NCI-H187 (cell line): ENCODE data around the gene IGSF21.

ENCODE experiments used
- DNase-seq, 2 experiments: peaks; one replicate each; lab custom pipeline; 2025; lab: John Stamatoyannopoulos, UW

IGSF21 gene

DNA sequence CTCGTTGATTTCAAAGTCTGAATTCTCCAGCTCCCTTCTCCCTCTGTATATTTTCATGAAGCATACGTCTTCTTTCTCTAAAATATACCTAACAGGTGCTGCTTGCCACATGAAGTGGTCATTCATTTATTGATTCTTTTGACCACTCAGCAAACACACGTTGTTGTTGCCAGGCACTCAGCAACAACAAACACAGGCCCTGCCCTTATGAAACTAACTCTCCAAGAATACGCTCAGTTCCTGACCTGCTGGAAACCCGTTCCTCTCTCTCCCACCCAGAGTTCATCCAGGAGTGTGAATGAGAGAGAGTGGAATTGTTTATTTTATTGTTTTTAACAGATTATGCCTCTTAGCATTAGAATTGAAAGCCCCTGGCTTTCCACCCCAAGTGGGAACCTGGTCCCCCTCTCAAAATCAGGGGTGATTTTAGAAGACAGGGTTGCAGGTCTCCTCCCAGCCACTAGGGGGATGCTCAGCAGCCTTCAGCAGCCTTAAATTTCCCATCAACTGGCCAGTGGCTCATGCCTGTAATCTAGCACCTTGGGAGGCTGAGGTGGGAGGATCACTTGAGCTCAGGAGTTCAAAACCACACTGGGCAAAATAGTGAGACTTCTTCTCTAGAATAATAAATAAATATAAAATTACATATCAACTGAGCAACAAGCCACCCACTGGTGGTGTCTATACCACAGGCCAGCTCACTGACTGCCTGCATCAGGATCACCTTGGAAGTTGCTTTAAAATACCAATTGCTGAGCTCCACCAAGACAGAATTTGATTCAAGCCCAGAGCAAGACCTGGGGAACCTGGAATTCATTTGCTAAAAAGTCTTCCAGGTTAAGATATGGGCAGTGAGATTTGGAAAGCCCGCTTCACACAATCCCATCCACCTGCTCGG is 192.1 kb downstream of the IGSF21 start:
- DNase-seq, result peak in 1 of 2 experiments; percentile 26

DNA sequence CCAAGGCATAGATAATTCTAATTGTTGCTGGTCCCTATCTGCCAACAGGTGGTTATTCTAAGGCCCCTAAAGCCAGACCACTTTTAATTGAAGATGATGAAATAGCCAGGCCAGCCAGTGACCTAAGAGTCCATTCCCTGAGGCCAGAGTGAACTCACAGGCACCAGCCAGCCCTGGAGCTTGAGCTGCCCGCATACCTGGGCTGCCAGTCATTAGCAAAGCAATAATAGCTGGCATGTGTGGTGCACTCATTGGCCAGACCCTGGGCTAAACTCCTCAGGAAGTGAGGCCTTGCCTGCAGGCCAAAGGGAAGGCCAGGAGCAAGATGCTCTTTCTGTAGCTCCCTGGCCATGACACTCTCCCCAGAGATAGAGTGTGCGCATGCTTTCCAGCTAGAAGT is 192.8 kb downstream of the IGSF21 start:
- no peak for DNase-seq

DNA sequence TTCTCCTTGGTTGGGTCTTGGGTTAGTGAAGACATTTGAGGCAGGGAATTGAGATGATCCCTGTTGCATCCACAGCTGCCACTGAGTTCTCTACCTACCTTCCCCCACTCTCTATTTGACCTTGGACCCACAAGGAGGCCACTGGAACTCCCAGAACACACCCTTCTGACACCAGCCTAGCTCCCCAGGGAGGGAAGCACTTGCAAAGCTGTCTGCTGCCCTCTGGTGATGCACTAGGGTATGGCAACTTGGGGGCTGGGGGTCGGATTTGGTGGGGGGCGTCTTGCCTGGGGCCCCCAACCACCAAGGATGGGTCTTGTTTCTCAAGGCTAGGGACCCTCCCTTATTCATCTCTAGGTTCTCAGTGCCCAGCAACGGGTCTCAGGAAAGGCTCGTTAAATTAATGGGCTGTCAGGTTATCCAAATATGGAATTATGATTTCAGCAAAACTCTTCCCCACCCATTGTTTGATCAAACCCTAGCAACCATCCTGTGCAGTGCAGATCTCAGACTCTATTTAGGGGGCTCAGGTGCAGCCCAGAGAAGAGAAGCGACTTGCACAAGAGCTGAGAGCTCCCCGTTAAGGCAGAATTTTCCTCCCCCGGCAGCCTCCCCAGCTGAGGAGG is 195.3 kb downstream of the IGSF21 start:
- DNase-seq, result no peak

DNA sequence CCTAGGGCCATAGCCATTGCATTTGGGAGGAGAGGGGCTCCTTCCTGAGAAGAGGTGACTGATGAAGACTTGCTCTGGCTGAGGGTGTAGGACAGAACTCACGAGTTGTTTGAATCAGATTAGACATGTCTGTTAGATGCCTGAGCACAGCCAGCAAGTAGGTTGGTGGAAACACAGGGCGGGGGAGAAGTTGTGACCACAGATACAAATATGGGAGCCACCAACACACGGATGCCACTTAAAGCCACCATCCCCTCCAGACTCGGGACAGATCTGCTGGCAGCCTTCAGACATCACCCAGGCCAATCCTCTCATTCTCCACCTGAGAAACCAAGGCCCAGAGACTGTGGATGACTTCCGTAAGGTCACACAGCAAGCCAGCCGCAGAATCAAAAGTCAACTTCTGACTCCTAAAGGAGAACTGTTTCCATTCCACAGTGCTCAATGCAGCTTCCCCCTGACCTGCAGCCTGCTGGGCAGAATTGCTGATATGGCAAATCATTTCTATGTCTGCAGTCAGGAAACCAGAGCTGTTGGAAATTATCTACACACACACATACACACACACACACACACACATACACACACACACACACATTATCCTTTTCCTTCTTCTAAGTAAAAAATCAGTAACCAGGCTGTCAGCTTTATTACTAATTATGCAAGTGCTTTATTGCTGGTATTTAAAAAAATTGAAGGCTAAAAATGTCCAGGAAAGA is 196.7 kb downstream of the IGSF21 start:
- DNase-seq, result no peak

DNA sequence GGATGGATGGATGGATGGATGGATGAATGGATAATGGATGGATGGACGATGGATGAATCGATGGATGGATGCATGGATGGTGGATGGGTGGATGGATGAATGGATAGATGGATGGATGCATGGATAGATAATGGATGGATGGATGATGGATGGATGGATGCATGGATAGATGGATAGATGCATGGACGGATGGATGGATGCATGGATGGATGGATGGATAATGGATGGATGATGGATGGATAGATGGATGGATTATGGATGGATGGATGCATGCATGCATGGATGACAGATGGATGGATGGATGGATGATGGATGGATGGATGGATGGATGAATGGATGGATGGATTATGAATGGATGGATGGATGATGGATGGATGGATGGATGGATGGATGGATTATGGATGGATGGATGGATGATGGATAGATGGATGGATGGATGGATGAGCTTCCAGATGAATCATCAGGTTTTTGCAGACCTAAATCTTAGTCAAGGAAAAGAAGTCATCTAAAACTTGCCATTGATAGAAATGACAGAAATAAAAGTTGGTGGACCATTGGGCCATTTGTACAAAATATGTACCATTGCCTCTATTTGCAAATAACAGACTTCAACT is 197.7 kb downstream of the IGSF21 start:
- no peak for DNase-seq

DNA sequence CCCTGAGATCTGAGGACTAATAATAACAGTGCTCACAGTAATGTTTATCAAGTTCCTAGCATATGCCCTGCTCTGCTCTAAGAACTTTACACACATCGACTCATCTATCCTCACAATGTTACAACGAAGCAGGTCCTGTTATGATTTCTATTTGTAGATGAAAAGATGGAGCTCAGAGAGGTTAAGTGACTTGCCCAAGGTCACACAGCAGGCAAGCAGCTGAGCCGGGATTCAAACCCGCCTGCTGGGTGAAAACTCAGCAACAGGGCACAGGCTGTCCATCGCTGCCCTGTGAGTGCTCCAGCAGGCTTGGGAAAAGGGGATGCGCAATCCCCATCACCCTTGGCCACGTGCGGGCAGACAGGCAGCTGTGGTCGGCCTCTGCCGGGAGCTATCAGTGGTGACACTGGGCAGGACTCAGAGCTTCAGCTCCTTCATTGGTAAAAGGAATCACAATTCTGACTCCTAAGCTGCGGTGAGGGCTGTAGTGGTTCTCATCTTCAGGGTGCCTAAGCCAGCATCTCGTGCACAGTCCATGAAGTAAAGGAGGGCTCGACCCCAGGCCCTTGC is 199.8 kb downstream of the IGSF21 start:
- DNase-seq, result no peak

DNA sequence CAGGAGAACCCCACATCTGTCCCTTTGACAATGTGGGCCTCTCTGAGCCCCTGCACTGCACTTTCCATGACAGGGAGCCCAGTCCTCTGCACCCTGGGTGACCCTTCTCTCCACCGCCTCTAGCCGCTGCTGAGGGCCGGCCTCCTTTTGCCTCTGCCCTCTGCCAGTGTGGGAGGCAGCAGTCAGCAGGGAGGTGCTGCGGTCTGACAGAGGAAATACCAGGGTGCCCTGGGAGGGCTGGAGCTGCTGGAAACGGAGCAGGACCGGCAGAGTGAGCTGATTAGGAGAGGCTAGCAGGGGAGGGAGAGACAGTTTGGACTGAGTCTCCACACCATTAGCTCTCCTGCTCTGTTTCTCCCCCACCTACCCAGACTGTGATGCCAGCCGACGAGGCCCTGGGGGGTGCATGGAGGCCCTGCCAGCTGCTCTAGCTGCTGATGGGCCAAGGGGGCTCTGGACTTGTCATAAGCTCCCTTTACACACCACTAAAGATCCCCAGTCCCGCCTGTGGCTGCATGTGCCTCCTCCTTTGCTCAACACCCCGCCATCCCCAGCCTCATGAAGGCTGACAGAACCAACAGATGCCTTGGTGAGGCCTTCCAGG is 202.1 kb downstream of the IGSF21 start:
- DNase-seq, result no peak

DNA sequence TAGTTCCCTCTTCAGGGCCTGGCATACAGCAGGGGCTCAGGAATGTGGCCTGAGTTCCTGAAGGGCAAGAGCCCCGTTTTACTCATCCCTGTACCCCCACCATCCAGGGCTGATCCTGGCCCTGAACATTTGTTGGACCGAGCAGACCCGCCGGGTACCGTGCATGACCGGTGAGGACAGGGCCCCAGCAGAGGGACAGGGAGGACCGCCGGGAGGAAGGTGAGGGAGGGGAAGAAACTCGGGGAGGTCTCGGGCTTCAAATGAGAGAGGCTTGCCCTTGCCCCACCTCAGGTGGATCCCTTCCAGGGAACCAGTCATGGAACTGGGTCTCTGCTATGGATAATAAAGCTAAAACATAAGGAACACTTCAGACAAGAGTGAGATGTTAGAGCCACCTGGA is 205.4 kb downstream of the IGSF21 start:
- no peak for DNase-seq

DNA sequence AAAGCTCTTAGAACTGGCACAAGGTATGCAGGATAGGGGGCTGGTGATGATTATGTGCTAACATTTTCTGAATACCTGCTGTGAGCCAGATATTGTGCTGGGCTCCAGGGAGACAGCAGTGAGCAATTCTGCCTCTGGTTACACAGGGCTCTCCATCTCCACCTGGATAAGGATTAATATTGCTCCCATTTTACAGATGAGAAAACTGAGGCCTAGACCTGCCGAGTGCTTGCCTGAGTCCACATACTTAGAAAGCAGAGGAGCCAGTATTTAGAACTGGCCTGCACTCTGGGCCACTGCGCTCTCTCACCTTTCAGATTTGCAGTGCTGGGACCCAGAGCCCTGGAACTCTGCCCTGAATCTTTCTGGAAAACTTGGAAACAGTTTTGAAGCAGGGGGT is 205.9 kb downstream of the IGSF21 start:
- DNase-seq, result no peak

DNA sequence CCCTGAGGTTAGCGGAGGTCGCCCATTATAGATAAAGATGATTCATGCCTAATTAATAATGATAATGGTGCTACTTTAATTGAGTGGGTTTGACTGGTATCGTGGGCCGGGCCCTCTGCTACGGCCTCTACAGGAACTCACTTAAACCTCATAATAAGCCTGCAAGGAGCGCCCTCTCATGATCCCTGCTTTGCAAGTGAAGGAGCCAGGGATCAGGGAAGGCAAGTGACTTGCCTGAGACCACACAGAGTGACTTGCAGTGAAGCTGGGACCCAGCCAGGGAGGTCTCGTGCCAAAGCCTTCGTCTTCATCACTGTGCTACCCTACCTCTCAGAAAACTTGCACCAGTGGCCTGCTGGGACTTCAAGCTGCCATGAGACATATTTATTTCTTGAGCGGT is 206.8 kb downstream of the IGSF21 start:
- no peak for DNase-seq

DNA sequence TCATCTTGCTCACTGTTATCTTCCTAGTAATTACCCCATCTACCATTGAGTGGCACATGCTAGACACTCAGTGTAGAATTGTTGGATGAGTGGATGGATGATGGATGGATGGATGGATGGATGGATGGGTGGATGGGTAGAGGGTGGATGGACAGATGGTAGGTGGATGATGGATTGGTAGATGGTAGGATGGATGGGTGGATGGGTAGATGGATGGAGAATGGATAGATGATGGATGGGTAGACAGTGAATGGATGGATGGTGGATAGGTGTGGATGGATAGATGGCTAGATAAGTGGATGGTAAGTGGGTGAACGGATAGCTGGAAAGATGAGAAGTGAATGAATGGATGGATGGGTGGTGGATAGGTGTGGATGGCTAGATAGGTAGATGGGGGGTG is 207.9 kb downstream of the IGSF21 start:
- no peak for DNase-seq

DNA sequence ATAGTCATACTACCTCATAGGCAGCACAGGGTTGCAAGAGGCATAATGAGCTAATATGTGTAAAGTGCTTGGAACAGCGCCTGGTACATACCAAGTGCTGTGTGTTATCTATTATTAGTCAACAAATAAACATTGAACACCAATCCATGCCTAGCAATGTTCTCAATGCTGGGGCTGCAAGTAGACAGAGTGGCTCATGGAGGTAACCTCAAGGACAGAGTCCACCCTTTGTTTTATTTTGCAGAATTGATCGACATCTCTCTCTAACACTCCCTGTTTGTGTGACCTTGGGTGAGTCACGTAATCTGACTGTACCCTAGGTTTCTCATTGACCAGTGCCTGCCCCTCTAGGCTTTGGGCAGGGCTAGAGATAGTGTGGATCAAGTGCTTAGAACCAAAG is 209.2 kb downstream of the IGSF21 start:
- no peak for DNase-seq

DNA sequence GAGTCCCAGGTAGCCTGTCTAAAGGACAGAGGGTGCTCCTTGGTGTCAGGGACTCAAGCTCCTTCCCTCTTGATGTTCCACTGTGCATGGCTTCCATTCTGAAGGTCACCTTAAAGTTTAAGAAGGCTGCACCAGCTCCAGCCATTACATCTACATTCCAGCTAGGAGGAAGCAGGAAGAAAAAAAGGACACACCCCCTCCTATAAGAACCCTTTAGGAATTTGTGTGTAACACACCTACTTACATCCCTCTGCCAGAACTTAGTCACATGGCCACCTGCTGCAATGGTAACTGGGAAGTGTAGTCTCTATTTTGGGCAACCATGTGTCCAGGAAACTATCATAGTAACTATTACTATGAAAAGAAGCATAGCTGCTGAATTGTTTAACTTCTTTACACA is 211.5 kb downstream of the IGSF21 start:
- no peak for DNase-seq

DNA sequence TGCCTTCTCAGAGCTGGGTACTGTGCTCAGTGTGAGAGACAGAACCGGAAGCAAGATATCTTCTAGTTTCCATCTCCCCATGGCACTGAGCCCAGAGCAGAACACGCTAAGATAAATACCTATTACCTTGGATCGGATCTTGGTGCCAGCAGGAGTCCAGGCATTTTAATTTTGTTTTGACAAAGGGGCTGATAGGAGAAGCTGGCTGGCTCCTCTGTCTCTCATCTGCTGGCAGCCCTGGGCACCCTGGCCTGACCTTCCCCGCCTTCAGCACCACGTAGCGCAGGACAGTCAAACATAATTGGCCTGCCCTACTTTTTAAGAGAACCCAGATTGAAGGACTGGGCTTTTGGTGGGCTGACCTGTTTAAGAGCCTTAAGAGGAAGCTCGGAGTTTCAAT is 212.5 kb downstream of the IGSF21 start:
- DNase-seq, result no peak

DNA sequence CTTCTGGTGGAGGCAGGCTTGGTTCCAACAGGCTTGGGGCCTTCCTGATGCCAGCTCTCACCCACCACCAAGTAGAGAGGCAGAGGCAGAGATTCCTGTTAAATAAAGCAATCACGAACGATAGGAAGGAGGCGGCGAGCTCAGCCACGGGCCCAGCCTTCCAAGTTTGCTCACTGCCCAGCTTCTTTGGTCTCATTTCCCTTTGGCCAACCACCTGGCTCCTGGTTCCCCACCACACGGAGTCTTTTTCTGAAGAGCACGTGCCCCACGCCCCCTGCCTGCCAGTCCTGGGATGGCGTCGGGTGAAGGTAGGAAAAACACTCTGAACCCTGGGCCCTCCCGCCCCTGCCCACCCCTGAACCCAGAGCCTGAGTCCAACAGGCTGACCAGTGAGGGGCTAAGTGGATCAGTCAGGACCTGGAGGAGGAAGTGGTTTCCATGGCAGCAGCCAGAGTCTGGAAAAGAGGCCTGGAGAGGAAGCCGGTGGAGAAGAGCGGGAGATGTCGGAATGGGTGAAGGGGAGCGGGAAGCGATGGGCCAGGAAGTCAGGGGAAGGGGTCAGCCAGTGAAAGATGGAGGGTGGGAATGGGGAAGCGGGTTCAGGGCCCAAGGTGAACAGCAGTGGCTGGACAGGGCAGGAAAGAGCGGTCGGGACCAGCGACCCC is 214.9 kb downstream of the IGSF21 start:
- DNase-seq, result no peak

DNA sequence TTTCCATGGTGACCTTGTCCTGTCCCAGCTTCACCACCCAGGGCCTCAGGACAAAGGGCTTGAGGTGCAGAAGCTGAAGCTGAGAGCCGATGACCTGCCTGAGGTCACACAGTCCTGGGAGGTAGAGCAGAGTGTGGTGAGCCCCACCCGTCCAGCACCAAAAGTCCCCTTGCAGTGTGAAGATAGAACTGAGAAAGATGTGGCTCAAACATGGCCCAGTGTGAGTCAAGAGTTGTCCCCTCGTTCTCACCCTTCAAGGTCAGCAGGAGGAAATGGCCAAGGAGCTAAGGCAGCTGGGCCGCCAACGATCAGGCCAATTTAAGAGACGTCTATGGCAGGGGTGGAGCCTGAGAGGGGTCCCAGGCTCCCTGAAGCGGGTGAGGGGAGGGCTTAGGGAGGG is 215.7 kb downstream of the IGSF21 start:
- DNase-seq, result no peak

DNA sequence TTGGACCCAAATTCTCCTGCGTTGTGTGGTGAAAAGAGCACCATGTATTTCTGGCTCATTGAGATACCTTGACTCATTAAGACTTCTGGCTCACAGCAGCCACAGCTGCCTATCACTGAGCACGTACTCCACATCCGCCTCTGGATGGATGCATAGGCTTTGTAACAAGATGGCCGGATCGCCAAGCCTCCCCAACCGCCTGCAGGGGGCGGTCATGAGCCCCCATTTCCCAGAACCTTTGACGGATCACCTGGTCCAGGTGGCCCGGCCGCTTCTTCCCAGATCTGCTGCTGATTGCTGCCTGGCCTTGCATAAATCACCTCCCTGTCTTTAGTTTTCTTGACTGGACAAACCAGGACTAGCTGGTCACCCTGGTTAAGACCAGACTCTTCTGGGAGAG is 216.6 kb downstream of the IGSF21 start:
- DNase-seq, result no peak

DNA sequence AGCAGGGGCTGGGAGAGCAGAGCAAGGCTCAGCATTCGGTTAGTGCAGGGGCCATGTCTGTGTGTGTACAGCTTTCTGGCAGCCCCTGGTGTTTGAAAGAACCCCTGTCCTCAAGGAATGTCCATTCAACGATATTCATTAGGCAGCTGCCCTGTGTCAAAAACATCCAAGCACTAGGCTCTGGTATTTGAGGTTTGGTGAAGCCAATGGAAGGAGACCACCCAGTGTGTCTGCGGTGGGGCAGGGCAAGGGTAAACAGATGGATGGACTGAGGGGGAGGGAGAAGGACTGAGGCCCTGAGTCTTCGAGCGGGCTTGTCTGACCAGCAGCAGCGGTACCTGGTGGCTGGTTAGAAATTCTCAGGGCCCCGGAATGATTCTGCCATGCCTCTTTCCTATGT is 217.5 kb downstream of the IGSF21 start:
- DNase-seq, result no peak

DNA sequence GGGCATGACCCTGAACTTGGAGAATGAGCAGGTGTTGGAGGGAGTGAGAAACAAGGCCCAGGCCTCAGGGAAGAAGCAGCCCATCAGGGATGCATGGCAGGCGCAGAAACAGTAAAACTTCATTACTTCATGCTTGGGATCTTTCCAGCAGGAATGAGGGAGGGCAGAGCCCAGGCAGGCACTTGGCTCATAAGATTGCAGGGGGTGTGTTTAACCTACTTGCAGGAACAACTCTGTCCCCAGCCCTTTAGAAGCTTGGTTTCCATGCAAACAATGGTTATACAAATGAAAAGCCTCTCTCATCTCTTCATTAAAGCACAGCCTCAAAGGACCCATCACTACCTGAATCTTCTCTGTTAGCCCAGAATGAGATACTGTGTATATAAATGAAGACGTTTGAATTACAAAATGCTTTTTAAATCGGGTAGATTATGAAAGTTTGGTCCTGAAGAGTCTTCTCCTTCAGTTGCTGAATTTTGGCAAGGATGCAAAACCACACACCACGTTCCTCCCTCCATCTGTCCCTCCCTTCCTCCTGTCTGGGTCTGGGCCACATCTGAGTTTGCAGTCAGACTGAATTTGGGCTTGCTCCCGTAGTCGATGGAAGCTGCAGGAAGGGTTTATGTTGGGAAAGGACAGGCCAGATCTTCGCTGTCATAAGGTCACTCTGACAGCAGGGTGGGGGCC is 218.8 kb downstream of the IGSF21 start:
- no peak for DNase-seq

DNA sequence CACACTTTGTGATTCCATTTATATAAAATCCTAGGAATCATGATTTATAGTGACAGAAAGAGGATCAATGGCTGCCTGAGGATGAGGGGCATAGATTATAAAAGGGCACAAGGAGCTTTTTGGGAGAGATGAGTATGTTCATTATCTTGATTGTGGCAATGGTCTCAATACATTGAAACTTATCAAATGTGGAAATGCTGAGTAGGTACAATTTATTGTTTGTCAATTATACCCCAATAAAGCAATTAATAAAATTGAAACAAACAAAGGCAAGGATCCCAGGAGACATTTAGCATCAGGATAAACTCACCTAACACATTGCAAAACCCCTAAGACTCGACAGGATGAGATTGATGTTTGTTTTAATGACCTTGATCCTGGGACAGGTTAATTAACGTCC is 220.1 kb downstream of the IGSF21 start:
- no peak for DNase-seq

DNA sequence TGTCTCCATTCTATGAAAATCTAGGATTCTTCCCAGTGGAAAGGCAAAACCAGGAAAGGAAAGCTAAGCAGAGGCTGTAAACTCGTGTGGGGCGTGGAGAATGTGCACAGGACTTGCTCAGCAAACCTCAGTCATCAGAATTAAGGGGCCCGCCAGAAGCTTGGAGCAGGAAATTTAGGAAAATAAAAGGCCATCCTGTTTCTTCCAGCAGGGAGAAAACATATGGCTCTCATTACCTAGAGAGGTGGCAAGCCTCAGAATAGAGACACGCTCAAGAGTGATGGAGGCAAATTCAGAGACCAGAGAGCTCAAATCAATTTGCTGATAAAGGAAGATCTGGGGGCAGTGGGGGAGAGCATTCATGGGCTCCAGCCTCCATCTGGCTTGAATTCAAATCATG is 221.2 kb downstream of the IGSF21 start:
- no peak for DNase-seq
